IPS DF 6.9 (cell line): ENCODE data around the gene CDHR5.

Source experiments
- DNase-seq: peaks from one replicate; pipeline ENCODE4 v3.0.0-alpha.2; 2013; ENCODE audit warnings: low read depth, low spot score
- H3K27ac ChIP-seq: one replicate; pipeline ENCODE4 v1.5.1; 2013; ENCODE audit warnings: low read length, control low read depth
- H3K27me3 ChIP-seq: 2 replicates; pipeline ENCODE4 v1.6.1; 2013; ENCODE audit warnings: mild to moderate bottlenecking, low read length; ENCODE audit not compliant: control insufficient read depth, insufficient read depth
- H3K36me3 ChIP-seq: 2 replicates; pipeline ENCODE4 v1.6.1; 2013; ENCODE audit warnings: low read length; ENCODE audit not compliant: control insufficient read depth, insufficient read depth
- H3K4me1 ChIP-seq: 2 replicates; pipeline ENCODE4 v1.6.1; 2013; ENCODE audit warnings: low read length; ENCODE audit not compliant: control insufficient read depth, insufficient read depth
- H3K4me3 ChIP-seq: 2 replicates; pipeline ENCODE4 v1.5.1; 2013; ENCODE audit warnings: mild to moderate bottlenecking, low read length
- H3K9me3 ChIP-seq: 2 replicates; pipeline ENCODE4 v1.6.1; 2013; ENCODE audit warnings: low read length, inconsistent platforms; ENCODE audit not compliant: control insufficient read depth, insufficient read depth
- WGBS: extraction: QIAGEN DNeasy Blood & Tissue Kit; methylation state at CpG from one replicate; pipeline ENCODE4 v1.1.7; 2013; ENCODE audit warnings: mixed read lengths, missing lambda C conversion rate; ENCODE audit not compliant: insufficient read length, insufficient coverage; 5-methylcytosine and 5-hydroxymethylcytosine counted together

The CDHR5 gene

DNA sequence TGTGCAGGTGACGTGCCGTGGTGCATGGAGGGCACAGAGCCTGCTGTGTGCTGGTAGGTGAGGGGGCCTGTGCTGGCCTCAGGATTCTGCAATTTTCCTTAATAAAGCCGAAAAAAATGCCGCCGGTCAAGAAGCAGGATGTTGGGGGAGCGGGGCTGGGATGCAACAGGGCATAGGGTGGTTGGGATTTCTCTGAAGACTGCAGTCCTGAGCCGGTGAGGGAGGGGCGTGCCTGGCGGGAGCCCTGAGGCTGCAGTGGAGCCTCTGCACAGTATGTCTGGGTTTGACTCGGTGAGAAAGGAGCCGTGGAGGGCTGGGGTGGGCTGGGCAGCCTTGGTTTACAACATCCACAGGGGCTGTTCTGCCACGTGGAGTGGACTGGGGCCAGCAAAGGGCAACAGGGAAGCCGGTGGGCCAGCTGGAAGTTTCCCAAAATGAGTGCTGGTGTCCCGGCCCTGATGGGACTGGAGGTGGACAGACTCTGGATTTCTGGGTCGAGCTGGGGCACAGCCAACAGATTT is 1.3 kb downstream of the CDHR5 start:
- no peak overlapping the region for H3K4me3 ChIP-seq
- no peaks in the 10 kb centered on the region for H3K9me3 ChIP-seq
- no CpG with 5 or more reads among the region's 15 CpGs for WGBS
- no peaks in the 10 kb centered on the region for H3K36me3 ChIP-seq
- H3K27ac ChIP-seq = no peak overlapping the region
- peaks cover 4% of the 10 kb centered on the region for H3K27me3 ChIP-seq
- no peaks in the 10 kb centered on the region for H3K4me1 ChIP-seq
- no peak for DNase-seq

DNA sequence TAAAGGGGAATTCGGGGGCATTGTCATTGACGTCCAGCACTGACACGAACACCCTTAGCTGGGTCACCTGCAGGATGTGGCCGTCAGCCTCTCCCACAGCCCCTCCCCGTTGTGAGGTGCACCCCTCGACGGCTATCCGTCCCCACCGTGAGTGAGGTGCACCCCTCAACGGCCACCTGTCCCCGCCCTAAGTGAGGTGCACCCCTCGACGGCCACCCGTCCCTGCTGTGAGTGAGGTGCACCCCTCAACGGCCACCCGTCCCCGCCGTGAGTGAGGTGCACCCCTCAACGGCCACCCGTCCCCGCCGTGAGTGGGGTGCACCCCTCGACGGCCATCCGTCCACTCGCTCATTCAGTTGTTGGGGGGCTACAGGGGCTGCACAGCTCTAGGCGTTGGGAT is 2.9 kb downstream of the CDHR5 start:
- DNase-seq = no peak
- no peaks in the 10 kb centered on the region for H3K4me1 ChIP-seq
- H3K9me3 ChIP-seq = no peaks in the 10 kb centered on the region
- no peaks in the 10 kb centered on the region for H3K36me3 ChIP-seq
- no CpG with 5 or more reads among the region's 27 CpGs for whole genome bisulfite sequencing
- no peaks in the 10 kb centered on the region for H3K27me3 ChIP-seq
- H3K4me3 ChIP-seq = no peak overlapping the region
- H3K27ac ChIP-seq = no peak overlapping the region

DNA sequence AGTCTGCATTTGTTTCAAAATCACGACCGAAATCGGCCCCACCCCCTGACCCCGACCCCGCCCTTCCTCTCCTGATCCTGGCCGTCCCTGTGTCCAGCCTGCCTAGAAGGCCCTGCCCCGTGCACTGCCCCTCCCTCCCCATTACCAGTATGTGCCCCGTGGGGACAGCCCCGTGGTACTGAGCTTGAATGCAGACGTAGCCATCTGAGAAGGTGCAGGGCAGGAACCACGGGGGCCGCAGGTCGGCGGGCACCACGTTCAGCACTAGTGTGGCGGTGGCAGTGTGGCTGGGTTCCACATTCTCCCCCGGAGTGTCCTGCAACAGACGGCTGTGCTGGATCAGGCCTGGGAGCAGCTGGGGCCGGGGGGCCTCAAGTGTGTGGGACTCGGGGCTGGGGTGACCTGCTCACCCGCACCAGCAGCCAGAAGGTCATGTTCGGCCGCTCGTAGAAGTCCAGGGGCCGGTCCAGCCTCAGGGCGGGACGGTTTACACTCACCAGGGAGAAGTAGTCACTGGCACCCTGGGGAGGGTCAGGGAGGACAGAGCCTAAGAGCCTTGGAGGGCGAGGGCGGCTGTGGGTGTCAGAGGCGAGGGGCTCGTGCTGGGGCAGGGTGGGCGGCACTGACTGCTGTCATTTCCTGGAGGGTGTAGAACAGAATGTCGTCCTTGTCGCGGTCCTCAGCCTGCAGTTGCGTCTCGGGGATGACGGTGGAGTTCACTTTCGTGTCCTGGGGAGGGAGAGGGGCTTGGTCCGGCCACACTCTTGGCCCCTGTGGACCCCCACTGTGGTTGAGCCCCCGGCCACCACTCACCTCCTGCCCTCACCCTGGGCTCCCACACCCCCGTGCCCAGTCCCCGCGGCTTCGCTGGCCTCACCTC is 3.6 kb downstream of the CDHR5 start:
- Histone ChIP-seq H3K27me3 (no peaks in the 10 kb centered on the region), H3K4me1 (no peaks in the 10 kb centered on the region), H3K27ac (no peak overlapping the region), H3K4me3 (no peak overlapping the region), H3K36me3 (no peaks in the 10 kb centered on the region), H3K9me3 (no peaks in the 10 kb centered on the region)
- no CpG with 5 or more reads among the region's 45 CpGs for WGBS
- no peak for DNase-seq

DNA sequence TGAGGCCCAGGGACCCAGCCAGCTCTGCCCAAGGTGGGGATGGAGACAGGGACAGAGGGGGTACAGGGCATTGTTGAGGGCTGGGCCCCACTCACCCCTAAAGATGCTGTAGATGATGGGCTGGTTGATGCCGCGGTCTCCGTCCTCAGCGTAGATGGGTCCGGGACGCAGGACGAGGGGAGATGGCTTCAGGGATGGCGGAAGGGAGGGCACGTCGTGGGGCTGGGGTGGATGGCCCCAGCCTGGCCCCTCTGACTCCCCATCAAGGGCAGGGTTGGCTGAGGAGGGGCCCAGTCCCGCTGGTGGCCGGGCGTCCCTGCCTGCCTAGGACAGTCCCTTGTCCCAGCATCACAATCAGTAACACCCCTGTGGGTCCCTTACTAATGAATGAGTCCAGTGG is 4.6 kb downstream of the CDHR5 start:
- no peak for DNase-seq
- H3K36me3 ChIP-seq = no peaks in the 10 kb centered on the region
- no peaks in the 10 kb centered on the region for H3K27me3 ChIP-seq
- H3K9me3 ChIP-seq = no peaks in the 10 kb centered on the region
- H3K4me1 ChIP-seq = peaks cover 1% of the 10 kb centered on the region; the same call in 1 of the 2 replicates
- WGBS = no CpG with 5 or more reads among the region's 13 CpGs
- H3K27ac ChIP-seq = no peak overlapping the region
- no peak overlapping the region for H3K4me3 ChIP-seq

DNA sequence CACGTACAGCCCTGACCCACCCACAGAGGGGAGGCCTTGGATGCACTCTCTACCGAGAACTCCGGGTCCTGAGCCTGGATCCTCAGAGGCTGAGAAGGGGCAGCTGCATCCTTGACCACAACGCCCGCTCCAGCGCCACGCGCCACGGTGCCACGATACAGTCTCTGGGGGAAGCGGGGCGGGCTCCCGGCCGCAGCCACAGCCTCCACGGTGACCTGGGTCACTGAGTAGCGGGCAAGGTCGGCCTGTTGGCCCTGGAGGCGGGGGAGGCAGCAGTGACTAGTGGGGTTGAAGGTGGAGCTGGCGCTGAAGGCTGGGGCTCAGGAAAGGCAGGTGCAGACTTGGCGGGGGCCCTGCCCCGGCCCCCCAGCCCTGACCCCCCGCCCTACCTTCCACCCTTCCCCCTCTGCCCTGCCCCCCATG is 5.1 kb downstream of the CDHR5 start:
- DNase-seq = no peak
- Histone ChIP-seq H3K4me1 (peaks cover 1% of the 10 kb centered on the region; the same call in 1 of the 2 replicates), H3K27me3 (no peaks in the 10 kb centered on the region), H3K4me3 (no peak overlapping the region), H3K27ac (no peak overlapping the region), H3K36me3 (no peaks in the 10 kb centered on the region; the same call in 1 of the 2 replicates), H3K9me3 (no peaks in the 10 kb centered on the region)
- WGBS = no CpG with 5 or more reads among the region's 22 CpGs

DNA sequence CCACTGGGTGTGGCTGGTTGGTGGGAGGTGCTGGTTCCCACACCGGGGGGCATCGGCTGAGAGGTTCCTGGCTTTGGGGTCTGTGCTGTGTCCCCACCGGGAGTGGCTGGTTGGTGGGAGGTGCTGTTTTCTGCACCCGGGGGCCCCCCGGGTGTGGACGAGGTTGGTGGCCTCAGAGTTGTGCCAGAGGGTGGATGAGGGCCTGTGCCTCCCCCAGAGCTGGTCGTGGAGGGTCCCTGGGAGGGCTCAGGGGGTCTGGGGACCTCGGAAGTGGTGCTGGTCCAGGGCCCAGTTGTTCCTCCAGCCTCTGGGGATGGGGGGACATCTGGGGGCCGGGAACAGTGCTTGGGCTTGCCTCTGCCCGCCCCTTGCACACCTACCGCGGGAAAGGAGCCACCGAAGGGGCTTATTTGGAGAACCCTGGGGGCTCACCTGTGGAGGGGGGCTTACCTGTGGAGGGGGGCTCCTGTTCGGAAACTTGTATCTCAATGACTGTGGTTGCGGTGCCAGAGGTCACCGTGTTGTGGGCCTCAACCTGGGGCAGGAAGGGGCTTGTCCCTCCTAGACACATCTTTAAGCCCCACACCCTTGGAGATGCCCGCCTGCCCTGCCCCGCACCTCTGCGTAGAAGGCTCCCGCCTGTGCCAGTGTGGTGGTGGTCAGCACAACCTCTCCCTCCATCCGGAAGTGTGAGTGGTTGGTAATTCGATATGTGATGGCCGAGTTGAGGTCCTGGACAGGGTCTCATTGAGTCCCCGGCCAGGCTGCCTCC is 5.7 kb downstream of the CDHR5 start:
- Histone ChIP-seq H3K27ac (no peak overlapping the region), H3K4me1 (peaks cover 1% of the 10 kb centered on the region; the same call in 1 of the 2 replicates), H3K4me3 (no peak overlapping the region), H3K27me3 (no peaks in the 10 kb centered on the region), H3K36me3 (no peaks in the 10 kb centered on the region; the same call in 1 of the 2 replicates), H3K9me3 (no peaks in the 10 kb centered on the region)
- WGBS = no CpG with 5 or more reads among the region's 24 CpGs
- no peak for DNase-seq

GRCh38 chr11:617912-618682 is 6.7 kb downstream of the CDHR5 start:
- H3K27me3 ChIP-seq = no peaks in the 10 kb centered on the region
- DNase-seq = no peak
- peaks cover 1% of the 10 kb centered on the region; the same call in 1 of the 2 replicates for H3K36me3 ChIP-seq
- no peak overlapping the region for H3K4me3 ChIP-seq
- H3K4me1 ChIP-seq = peaks cover 3% of the 10 kb centered on the region; the same call in 1 of the 2 replicates
- no CpG with 5 or more reads among the region's 25 CpGs for WGBS
- H3K9me3 ChIP-seq = no peaks in the 10 kb centered on the region
- no peak overlapping the region for H3K27ac ChIP-seq

GRCh38 chr11:617199-617911 is 7.4 kb downstream of the CDHR5 start:
- H3K4me3 ChIP-seq = no peak overlapping the region
- WGBS = no CpG with 5 or more reads among the region's 57 CpGs
- H3K27ac ChIP-seq = no peak overlapping the region
- no peaks in the 10 kb centered on the region for H3K27me3 ChIP-seq
- H3K4me1 ChIP-seq = peaks cover 3% of the 10 kb centered on the region; the same call in 1 of the 2 replicates
- peaks cover 6% of the 10 kb centered on the region; the same call in 1 of the 2 replicates for H3K36me3 ChIP-seq
- no peak for DNase-seq
- no peaks in the 10 kb centered on the region for H3K9me3 ChIP-seq

GRCh38 chr11:616320-617198 is 8.2 kb downstream of the CDHR5 start:
- Histone ChIP-seq H3K27ac (no peak overlapping the region), H3K9me3 (no peaks in the 10 kb centered on the region), H3K4me1 (peaks cover 3% of the 10 kb centered on the region; the same call in 1 of the 2 replicates), H3K27me3 (no peaks in the 10 kb centered on the region), H3K4me3 (no peak overlapping the region), H3K36me3 (peaks cover 6% of the 10 kb centered on the region; the same call in 1 of the 2 replicates)
- no peak for DNase-seq
- whole genome bisulfite sequencing = no CpG with 5 or more reads among the region's 39 CpGs
